ENCODE measurements around the gene MAP3K19. TPM values are rescaled to one million over a fixed set of nuclear protein-coding genes. Genes with fewer than 3 reads are reported as not detected.

Gene MAP3K19
- total RNA-seq, 1 donor from 2014 or later: not detected

- Histone ChIP-seq H3K36me3 (peaks cover 27% of the 10 kb centered on the region), H3K27me3 (no peaks in the 10 kb centered on the region), H3K9me3 (no peaks in the 10 kb centered on the region), H3K4me1 (no peaks in the 10 kb centered on the region), H3K4me3 (no peak overlapping the region), H3K27ac (no peak overlapping the region)
- DNase-seq (no peak), ATAC-seq (no peak)
- intact Hi-C loops (cut with DNase I): no loop called here
- TF ChIP-seq, protein P1, sequence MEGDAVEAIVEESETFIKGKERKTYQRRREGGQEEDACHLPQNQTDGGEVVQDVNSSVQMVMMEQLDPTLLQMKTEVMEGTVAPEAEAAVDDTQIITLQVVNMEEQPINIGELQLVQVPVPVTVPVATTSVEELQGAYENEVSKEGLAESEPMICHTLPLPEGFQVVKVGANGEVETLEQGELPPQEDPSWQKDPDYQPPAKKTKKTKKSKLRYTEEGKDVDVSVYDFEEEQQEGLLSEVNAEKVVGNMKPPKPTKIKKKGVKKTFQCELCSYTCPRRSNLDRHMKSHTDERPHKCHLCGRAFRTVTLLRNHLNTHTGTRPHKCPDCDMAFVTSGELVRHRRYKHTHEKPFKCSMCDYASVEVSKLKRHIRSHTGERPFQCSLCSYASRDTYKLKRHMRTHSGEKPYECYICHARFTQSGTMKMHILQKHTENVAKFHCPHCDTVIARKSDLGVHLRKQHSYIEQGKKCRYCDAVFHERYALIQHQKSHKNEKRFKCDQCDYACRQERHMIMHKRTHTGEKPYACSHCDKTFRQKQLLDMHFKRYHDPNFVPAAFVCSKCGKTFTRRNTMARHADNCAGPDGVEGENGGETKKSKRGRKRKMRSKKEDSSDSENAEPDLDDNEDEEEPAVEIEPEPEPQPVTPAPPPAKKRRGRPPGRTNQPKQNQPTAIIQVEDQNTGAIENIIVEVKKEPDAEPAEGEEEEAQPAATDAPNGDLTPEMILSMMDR (IDR thresholded peaks at IDR 0.05): no peak
These were observed 16.0 kb upstream of the MAP3K19 start for GRCh38 chr2:135063210-135063609.

- intact Hi-C loops (cut with DNase I): no loop called here
- Histone ChIP-seq H3K9me3 (no peaks in the 10 kb centered on the region), H3K36me3 (peaks cover 35% of the 10 kb centered on the region), H3K27me3 (no peaks in the 10 kb centered on the region), H3K4me3 (no peak overlapping the region), H3K4me1 (peaks cover 14% of the 10 kb centered on the region), H3K27ac (no peak overlapping the region)
- ATAC-seq (no peak), DNase-seq (no peak)
- TF ChIP-seq, protein P1 (IDR thresholded peaks at IDR 0.05): no peak
These were observed 12.3 kb upstream of the MAP3K19 start for GRCh38 chr2:135059577-135059976.

DNA sequence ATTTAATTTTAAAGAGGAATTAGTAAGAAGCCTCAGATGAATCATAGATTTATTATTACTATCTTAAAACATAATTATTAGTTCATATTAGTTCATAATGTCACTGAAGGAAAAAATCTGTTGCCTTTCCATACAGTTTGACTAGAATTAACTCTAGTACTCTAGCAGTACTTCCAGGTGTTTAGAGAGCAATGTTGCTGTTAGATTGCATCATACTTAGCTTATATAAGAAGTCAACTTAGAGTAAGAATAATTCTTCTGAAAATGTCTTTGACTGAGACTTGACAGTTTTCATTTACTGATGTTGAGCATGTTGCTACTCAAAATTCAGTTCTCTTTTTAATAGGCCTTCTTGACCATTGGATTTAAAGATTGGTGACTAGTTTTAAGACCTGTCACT, 9.5 kb upstream of the MAP3K19 start:
- intact Hi-C loops (cut with DNase I): no loop called here
- TF ChIP-seq, protein P1 (IDR thresholded peaks at IDR 0.05): no peak
- no peak overlapping the region for H3K27ac ChIP-seq
- H3K4me1 ChIP-seq: peaks cover 31% of the 10 kb centered on the region
- H3K4me3 ChIP-seq: no peak overlapping the region
- DNase-seq: no peak
- H3K9me3 ChIP-seq: no peaks in the 10 kb centered on the region
- no peaks in the 10 kb centered on the region for H3K27me3 ChIP-seq
- peaks cover 25% of the 10 kb centered on the region for H3K36me3 ChIP-seq
- no peak for ATAC-seq

DNA sequence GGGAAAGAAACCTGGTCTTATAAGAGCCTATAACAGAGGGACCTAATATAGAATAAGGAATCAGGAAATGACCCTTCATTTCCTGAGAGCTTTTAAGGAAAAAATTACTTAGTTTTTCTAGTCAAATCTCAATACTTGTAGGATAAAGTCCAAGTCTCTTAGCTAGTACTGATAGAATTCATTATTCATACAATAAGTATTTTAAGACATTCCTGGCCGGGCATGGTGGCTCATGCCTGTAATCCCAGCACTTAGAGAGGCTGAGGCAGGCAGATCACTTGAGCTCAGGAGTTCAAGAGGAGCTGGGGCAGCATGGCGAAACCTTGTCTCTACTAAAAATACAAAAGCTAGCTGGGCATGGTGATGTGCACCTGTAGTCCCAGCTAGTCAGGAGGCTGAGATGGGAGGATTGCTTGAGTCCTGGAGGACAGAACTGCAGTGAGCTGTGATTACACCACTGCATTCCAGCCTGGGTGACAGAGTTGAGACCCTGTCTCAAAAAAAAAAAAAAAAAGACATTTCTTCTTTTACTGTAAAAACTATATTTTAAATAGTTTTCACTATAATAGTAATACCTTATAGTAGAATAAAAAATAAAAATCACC, 8.0 kb upstream of the MAP3K19 start:
- TF ChIP-seq, protein P1 (IDR thresholded peaks at IDR 0.05): no peak
- DNase-seq: no peak
- no peak overlapping the region for H3K27ac ChIP-seq
- H3K4me3 ChIP-seq: no peak overlapping the region
- peaks cover 10% of the 10 kb centered on the region for H3K36me3 ChIP-seq
- no peak for ATAC-seq
- H3K27me3 ChIP-seq: no peaks in the 10 kb centered on the region
- intact Hi-C loops (cut with DNase I): no loop called here
- H3K9me3 ChIP-seq: no peaks in the 10 kb centered on the region
- H3K4me1 ChIP-seq: peaks cover 31% of the 10 kb centered on the region

DNA sequence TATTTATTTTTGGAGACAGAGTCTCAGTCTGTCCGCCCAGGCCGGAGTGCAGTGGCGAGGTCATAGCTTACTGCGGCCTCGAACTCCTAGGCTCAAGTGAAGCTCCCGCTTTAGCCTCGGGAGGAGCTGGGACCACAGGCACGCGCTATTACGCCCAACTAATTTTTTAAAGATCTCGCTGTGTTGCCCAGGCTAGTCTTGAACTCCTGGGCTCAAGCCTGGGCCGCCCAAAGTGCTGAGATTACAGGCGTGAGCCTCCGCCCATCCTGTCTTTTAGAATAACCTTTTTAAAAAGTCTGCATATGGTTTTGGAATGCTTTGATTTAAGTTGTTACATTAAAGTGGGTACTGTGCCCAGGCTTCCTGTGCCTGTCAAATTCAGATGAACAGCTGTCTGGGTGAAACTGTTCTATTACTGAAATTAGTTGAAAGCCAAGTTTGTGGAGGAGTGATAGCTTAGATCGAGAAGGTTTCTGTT, 5.8 kb upstream of the MAP3K19 start:
- H3K9me3 ChIP-seq: no peaks in the 10 kb centered on the region
- peaks cover 31% of the 10 kb centered on the region for H3K4me1 ChIP-seq
- H3K36me3 ChIP-seq: peaks cover 6% of the 10 kb centered on the region
- ATAC-seq (no peak), DNase-seq (no peak)
- H3K27me3 ChIP-seq: no peaks in the 10 kb centered on the region
- TF ChIP-seq, protein P1 (IDR thresholded peaks at IDR 0.05): no peak
- H3K27ac ChIP-seq: peak overlapping the region; percentile 94
- intact Hi-C loops (cut with DNase I): no loop called here
- peak overlapping the region; percentile 83 for H3K4me3 ChIP-seq
